Kidney (tissue), 14 donors: Measurements from ENCODE around the gene PEAK1. TPM values are rescaled to one million over a fixed set of nuclear protein-coding genes. Genes with fewer than 3 reads are reported as not detected.

Source experiments
- DNase-seq, 5 donors: peaks; one replicate each; pipeline ENCODE4 v3.0.0-alpha.2; 2013 to 2020
- FAIRE-seq: peaks from 2 replicates; lab custom pipeline; 2012; peaks lifted over from hg19 to GRCh38; lab: Jason Lieb, UNC
- H3K27ac ChIP-seq, 2 donors: one replicate each; pipeline ENCODE4 v1.7.0; 2013; ENCODE audit warnings: low read depth in 2 of 2, low read length in 2 of 2, inconsistent platforms in 1 of 2
- H3K27me3 ChIP-seq: one replicate; pipeline ENCODE4 v1.7.1; 2013; ENCODE audit warnings: low read length, inconsistent platforms; ENCODE audit not compliant: control insufficient read depth, insufficient read depth
- H3K36me3 ChIP-seq, 3 donors: one replicate each; pipeline versions ENCODE4 v1.7.0 to v1.7.1; 2013; ENCODE audit warnings: low read length in 3 of 3, control low read depth in 1 of 3, inconsistent platforms in 1 of 3; ENCODE audit not compliant: insufficient read depth in 3 of 3, control insufficient read depth in 2 of 3
- H3K4me1 ChIP-seq, 3 donors: one replicate each; pipeline versions ENCODE4 v1.7.0 to v1.7.1; 2013; ENCODE audit warnings: low read length in 3 of 3, inconsistent platforms in 1 of 3, low read depth in 1 of 3; ENCODE audit not compliant: control insufficient read depth in 2 of 3, insufficient read depth in 2 of 3
- H3K4me3 ChIP-seq, 3 donors: one replicate each; pipeline versions ENCODE4 v1.7.0 to v1.8.1; 2013; ENCODE audit warnings: low read length in 3 of 3, control low read depth in 1 of 3, inconsistent platforms in 1 of 3
- H3K9ac ChIP-seq, 3 donors: one replicate each; pipeline versions ENCODE4 v1.7.0 to v1.7.1; 2013; ENCODE audit warnings: low read length in 3 of 3, control low read depth in 1 of 3, inconsistent platforms in 1 of 3
- H3K9me3 ChIP-seq, 3 donors: one replicate each; pipeline versions ENCODE4 v1.7.0 to v1.7.1; 2013; ENCODE audit warnings: low read length in 3 of 3, control low read depth in 1 of 3, inconsistent platforms in 1 of 3; ENCODE audit not compliant: control insufficient read depth in 2 of 3, insufficient read depth in 1 of 3
- CTCF ChIP-seq: IDR thresholded peaks from 3 replicates; pipeline ENCODE4 v1.5.1; 2012; ENCODE audit warnings: mild to moderate bottlenecking, moderate library complexity, borderline replicate concordance; ENCODE audit not compliant: insufficient read depth; ENCODE audit errors: extremely low read depth
- intact Hi-C: fragments of 100-400 bp; cut with DNase I; formaldehyde crosslinking; loops from one replicate; pipeline ENCODE4 v1.11.1; 2022
- polyA plus RNA-seq: library from polyadenylated mRNA; stranded (reverse); fragments of 350-450 nt; fragmentation: Illumina TruSeq; extraction: RNeasy Lipid Tissue Mini Kit (QIAGEN cat#74804); gene quantifications from one replicate; pipeline ENCODE4 v1.2.3, GENCODE V29; 2014; ENCODE audit warnings: low read depth, low replicate concordance; ENCODE audit not compliant: insufficient read depth
- total RNA-seq: library from RNA; stranded (reverse); fragmentation: NEBNext Ultra II Directional; extraction: Animal tissue kit (Norgen Biotek cat#: 25700); gene quantifications from one replicate; pipeline ENCODE4 v1.2.1, GENCODE V29; 2021
- donor health status: control.
- donor health status: control.
- donor health status: control.
- donor health status: control.
- donor health status: control.
- donor health status: DM: yes; HTN: yes; CAD: no.
- donor health status: Normal renal cell carcinoma (clear cell type).

Gene PEAK1
- total and polyA plus RNA-seq, 2 donors from 2014 or later, result 2.9 to 50.3 TPM

DNA sequence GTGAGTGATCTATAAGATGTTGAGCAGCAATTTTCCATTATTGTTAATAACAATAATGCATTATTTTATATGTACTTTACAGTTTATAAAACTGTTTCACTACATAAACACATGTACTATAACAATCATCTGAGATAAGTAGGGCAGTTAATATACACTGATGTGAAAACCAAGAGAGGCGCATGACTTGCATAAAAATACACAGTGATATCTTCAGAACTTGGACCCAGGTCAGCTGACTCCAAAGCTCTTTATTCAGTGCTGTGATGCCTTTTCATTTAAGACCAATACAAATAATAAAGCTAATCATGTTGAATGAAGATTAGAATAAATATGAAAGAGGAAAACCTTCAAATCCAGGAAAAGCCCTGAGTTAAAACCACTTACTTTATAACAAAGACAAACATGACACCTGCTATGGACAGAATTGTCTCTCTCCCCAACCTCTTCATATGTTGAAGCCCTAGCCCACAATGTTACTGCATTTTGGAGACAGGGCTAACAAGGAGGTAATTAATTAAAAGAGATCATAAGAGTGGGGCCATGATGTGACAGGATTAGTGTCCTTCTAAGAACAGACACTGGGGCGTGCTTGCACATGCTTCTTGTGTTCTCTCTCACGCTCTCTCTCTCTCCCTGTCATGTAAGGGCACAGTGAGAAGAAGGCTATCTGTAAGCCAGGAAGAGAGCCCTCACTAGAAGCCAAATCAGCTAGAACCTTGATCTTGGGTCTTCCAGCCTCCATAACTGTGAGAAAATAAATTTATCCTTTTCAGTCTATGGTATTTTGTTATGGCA, 293.2 kb downstream of the PEAK1 start:
- Histone ChIP-seq H3K27me3 (no peaks in the 10 kb centered on the region), H3K4me3 (no peak overlapping the region), H3K9me3 (no peaks in the 10 kb centered on the region), H3K27ac (no peak overlapping the region), H3K36me3 (no peaks in the 10 kb centered on the region), H3K9ac (no peak overlapping the region), H3K4me1 (no peaks in the 10 kb centered on the region)
- TF ChIP-seq CTCF, result no peak
- no peak for FAIRE-seq
- intact Hi-C loops, result no loop called here
- no peak for DNase-seq

DNA sequence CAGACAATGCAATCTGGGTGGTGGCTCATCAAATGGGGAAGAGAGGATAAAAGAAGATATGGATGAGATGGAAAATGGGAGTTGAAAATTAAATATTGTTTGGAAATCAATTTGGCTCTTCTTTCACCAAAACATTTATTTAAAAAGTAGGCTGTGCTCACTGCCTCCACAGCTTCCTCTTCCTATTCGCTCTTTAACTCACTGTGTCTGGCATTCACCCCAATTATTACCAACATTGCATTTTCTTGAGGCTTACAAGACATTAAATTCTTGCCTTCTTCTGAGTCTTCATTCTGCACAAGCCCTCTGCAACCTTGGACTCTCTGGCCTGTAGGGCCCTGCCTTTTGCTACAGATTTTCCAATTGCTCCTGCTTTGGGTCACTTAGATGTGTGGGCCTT, 296.1 kb downstream of the PEAK1 start:
- no peak overlapping the region for H3K27ac ChIP-seq
- H3K36me3 ChIP-seq, result no peaks in the 10 kb centered on the region
- DNase-seq (no peak), FAIRE-seq (no peak)
- no peak for TF ChIP-seq CTCF
- no peaks in the 10 kb centered on the region for H3K4me1 ChIP-seq
- H3K9ac ChIP-seq, result no peak overlapping the region
- intact Hi-C loops, result no loop called here
- no peak overlapping the region for H3K4me3 ChIP-seq
- no peaks in the 10 kb centered on the region for H3K27me3 ChIP-seq
- no peaks in the 10 kb centered on the region for H3K9me3 ChIP-seq

DNA sequence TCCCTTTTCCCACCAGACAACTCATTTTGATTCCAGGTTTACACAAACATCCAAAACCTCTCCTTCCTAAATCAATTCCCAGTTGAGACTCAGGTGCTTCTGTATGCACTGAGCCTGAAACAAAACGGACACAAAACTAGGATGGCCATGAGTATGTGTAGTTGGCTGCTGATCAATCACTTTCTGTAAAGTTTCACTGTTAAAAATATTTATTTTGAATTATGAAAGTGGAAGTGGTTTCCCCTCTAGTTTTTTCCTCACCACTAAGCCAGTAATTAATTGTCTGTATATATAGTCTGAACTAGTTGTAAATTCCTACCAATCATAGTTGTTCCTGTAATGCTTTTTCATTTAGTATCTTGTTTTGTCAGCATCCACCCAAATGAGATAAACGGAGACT, 297.3 kb downstream of the PEAK1 start:
- Histone ChIP-seq H3K9me3 (no peaks in the 10 kb centered on the region), H3K36me3 (no peaks in the 10 kb centered on the region), H3K27me3 (no peaks in the 10 kb centered on the region), H3K9ac (no peak overlapping the region), H3K27ac (no peak overlapping the region), H3K4me3 (no peak overlapping the region), H3K4me1 (no peaks in the 10 kb centered on the region)
- intact Hi-C loops, result no loop called here
- DNase-seq (no peak), FAIRE-seq (no peak)
- no peak for TF ChIP-seq CTCF
